H1 (cell line): ENCODE results near the gene RXRA. TPM values are rescaled to one million over a fixed set of nuclear protein-coding genes. Genes with fewer than 3 reads are reported as not detected.

Experiments used
- CTCF ChIA-PET: fragments of 300-600 bp; sonication (Branson Sonifier 250); formaldehyde crosslinking; loops from one replicate; lab custom pipeline; 2021; ENCODE audit not compliant: partially characterized antibody; lab: Charles Lee
- POLR2A ChIA-PET: fragments of 300-600 bp; sonication (Branson Sonifier 250); formaldehyde crosslinking; loops from one replicate; lab custom pipeline; 2021; ENCODE audit warnings: inconsistent platforms; ENCODE audit not compliant: partially characterized antibody; lab: Charles Lee
- DNase-seq, 2 experiments: peaks; one replicate each; pipeline versions ENCODE4 v3.0.0 to v3.0.0-alpha.2; 2010 to 2022; ENCODE audit warnings: low spot score in 2 of 2, low read depth in 1 of 2, mixed read lengths in 1 of 2
- FAIRE-seq: peaks from 2 replicates; lab custom pipeline; 2011; peaks lifted over from hg19 to GRCh38; lab: Jason Lieb, UNC
- H2AFZ ChIP-seq: 2 replicates; pipeline ENCODE4 v1.8.1; 2012; ENCODE audit warnings: low read length, inconsistent platforms
- H2AK5ac ChIP-seq: 2 replicates; pipeline ENCODE4 v1.6.1; 2013; ENCODE audit warnings: low read depth, low read length
- H2BK120ac ChIP-seq: replicated peaks from 2 replicates; pipeline ENCODE3; 2013; ENCODE audit warnings: low read depth, low read length, inconsistent platforms
- H2BK12ac ChIP-seq: 2 replicates; pipeline ENCODE4 v1.6.1; 2013; ENCODE audit warnings: low read depth, low read length
- H2BK15ac ChIP-seq: 2 replicates; pipeline ENCODE4 v1.6.1; 2013; ENCODE audit warnings: low read length
- H2BK20ac ChIP-seq: 2 replicates; pipeline ENCODE4 v1.6.1; 2013; ENCODE audit warnings: low read length
- H2BK5ac ChIP-seq: 2 replicates; pipeline ENCODE4 v1.6.1; 2013; ENCODE audit warnings: low read depth, low read length
- H3K14ac ChIP-seq: 2 replicates; pipeline ENCODE4 v1.6.1; 2013; ENCODE audit warnings: inconsistent platforms; ENCODE audit not compliant: insufficient read length
- H3K18ac ChIP-seq: 2 replicates; pipeline ENCODE4 v1.6.1; 2013; ENCODE audit warnings: low read length; ENCODE audit errors: extremely low read depth
- H3K23ac ChIP-seq: 2 replicates; pipeline ENCODE4 v1.6.1; 2013; ENCODE audit warnings: inconsistent platforms; ENCODE audit not compliant: insufficient read length
- H3K23me2 ChIP-seq: 2 replicates; pipeline ENCODE4 v1.6.1; 2013; ENCODE audit warnings: low read depth, low read length
- H3K27ac ChIP-seq: 2 replicates; pipeline ENCODE4 v1.6.1; 2011; ENCODE audit warnings: low read depth, low read length, inconsistent platforms
- H3K27me3 ChIP-seq, 4 experiments: replicated peaks in 1 of 4; 1 replicate in 1 of 4; 2 replicates in 3 of 4; pipeline versions ENCODE4 v1.6.1 to v1.8.1; 2011 to 2013; ENCODE audit warnings: low read length in 3 of 4, mild to moderate bottlenecking in 3 of 4, inconsistent platforms in 2 of 4, mixed read lengths in 2 of 4, moderate library complexity in 1 of 4; ENCODE audit not compliant: control insufficient read depth in 3 of 4, insufficient read depth in 3 of 4; ENCODE audit errors: extremely low read depth in 1 of 4
- H3K36me3 ChIP-seq, 4 experiments: 2 replicates each; pipeline versions ENCODE4 v1.6.1 to v1.8.1; 2011 to 2013; ENCODE audit warnings: mild to moderate bottlenecking in 4 of 4, low read length in 3 of 4, moderate library complexity in 2 of 4, control low read depth in 1 of 4, inconsistent platforms in 1 of 4; ENCODE audit not compliant: insufficient read depth in 4 of 4, control insufficient read depth in 2 of 4
- H3K4ac ChIP-seq: replicated peaks from 2 replicates; pipeline ENCODE3; 2013; ENCODE audit warnings: low read length, low read depth, mixed read lengths, inconsistent platforms; ENCODE audit not compliant: insufficient read length
- H3K4me1 ChIP-seq, 4 experiments: replicated peaks in 1 of 4; 1 replicate in 1 of 4; 2 replicates in 3 of 4; pipeline versions ENCODE4 v1.6.1 to v1.8.1; 2011 to 2013; ENCODE audit warnings: low read length in 3 of 4, inconsistent platforms in 2 of 4, mixed read lengths in 1 of 4; ENCODE audit not compliant: insufficient read depth in 4 of 4, control insufficient read depth in 3 of 4
- H3K4me2 ChIP-seq, 2 experiments: 2 replicates each; pipeline versions ENCODE4 v1.6.1 to v1.8.1; 2011 to 2013; ENCODE audit warnings: low read depth in 2 of 2, low read length in 2 of 2, control low read depth in 1 of 2, inconsistent platforms in 1 of 2, mild to moderate bottlenecking in 1 of 2; ENCODE audit not compliant: insufficient read depth in 1 of 2
- H3K4me3 ChIP-seq, 4 experiments: fragments of 200-600, 300-600 bp in 1 of 4; sonication (generic), shearing (Covaris generic), sonication (Bioruptor Twin) in 1 of 4; 2 replicates each; pipeline versions ENCODE4 v1.5.1 to v1.8.1; 2011 to 2016; ENCODE audit warnings: low read length in 4 of 4, low read depth in 3 of 4, control low read depth in 2 of 4, inconsistent platforms in 2 of 4, mild to moderate bottlenecking in 2 of 4, mixed read lengths in 1 of 4, moderate library complexity in 1 of 4; ENCODE audit not compliant: insufficient read depth in 2 of 4; ENCODE audit errors: extremely low read depth in 1 of 4
- H3K56ac ChIP-seq: replicated peaks from 2 replicates; pipeline ENCODE3; 2013; ENCODE audit warnings: low read depth, mild to moderate bottlenecking, mixed read lengths, low read length, inconsistent platforms; ENCODE audit not compliant: insufficient read length
- H3K79me1 ChIP-seq: 2 replicates; pipeline ENCODE4 v1.6.1; 2013; ENCODE audit warnings: low read depth, low read length, control low read depth
- H3K79me2 ChIP-seq, 2 experiments: 2 replicates each; pipeline versions ENCODE4 v1.6.1 to v1.8.1; 2012 to 2013; ENCODE audit warnings: low read length in 2 of 2, mild to moderate bottlenecking in 2 of 2, inconsistent platforms in 1 of 2; ENCODE audit not compliant: insufficient read depth in 2 of 2, control insufficient read depth in 1 of 2
- H3K9ac ChIP-seq, 4 experiments: replicated peaks in 1 of 4; 1 replicate in 1 of 4; 2 replicates in 3 of 4; pipeline versions ENCODE4 v1.6.1 to v1.8.1; 2011 to 2013; ENCODE audit warnings: low read depth in 3 of 4, low read length in 3 of 4, control low read depth in 2 of 4, mild to moderate bottlenecking in 2 of 4, moderate library complexity in 2 of 4, inconsistent platforms in 1 of 4; ENCODE audit errors: extremely low read depth in 1 of 4
- H3K9me3 ChIP-seq, 2 experiments: 2 replicates each; pipeline versions ENCODE4 v1.6.1 to v1.8.1; 2012 to 2013; ENCODE audit warnings: mild to moderate bottlenecking in 2 of 2, moderate library complexity in 2 of 2, control low read depth in 1 of 2, inconsistent platforms in 1 of 2, low read depth in 1 of 2, low read length in 1 of 2, mixed read lengths in 1 of 2; ENCODE audit not compliant: insufficient read depth in 2 of 2
- H4K20me1 ChIP-seq, 2 experiments: replicated peaks in 1 of 2; 2 replicates each; pipeline versions ENCODE3 to v1.8.1; 2011 to 2013; ENCODE audit warnings: inconsistent platforms in 2 of 2, low read length in 2 of 2, mild to moderate bottlenecking in 1 of 2; ENCODE audit not compliant: insufficient read depth in 2 of 2, control insufficient read depth in 1 of 2
- H4K5ac ChIP-seq: 2 replicates; pipeline ENCODE4 v1.6.1; 2013; ENCODE audit warnings: low read length, low read depth, mixed read lengths, inconsistent platforms; ENCODE audit not compliant: insufficient read length
- H4K8ac ChIP-seq: 2 replicates; pipeline ENCODE4 v1.8.0; 2013; ENCODE audit warnings: mild to moderate bottlenecking, moderate library complexity, low read length, inconsistent platforms; ENCODE audit not compliant: insufficient read depth; ENCODE audit errors: extremely low read depth
- H4K91ac ChIP-seq: replicated peaks from 2 replicates; pipeline ENCODE3; 2013; ENCODE audit warnings: low read length, mixed read lengths, inconsistent platforms; ENCODE audit not compliant: insufficient read length
- CBX8 ChIP-seq: fragments of 300-800, 300-1000 bp; sonication (generic); IDR thresholded peaks from 2 replicates; pipeline ENCODE4 v1.7.1; 2016; ENCODE audit warnings: low read depth, low read length, borderline replicate concordance
- KDM1A ChIP-seq: fragments of 200-600, 300-600 bp; sonication (generic); IDR thresholded peaks from 2 replicates; pipeline ENCODE4 v1.7.1; 2016; ENCODE audit warnings: mild to moderate bottlenecking, low read length, borderline replicate concordance
- SIRT6 ChIP-seq: IDR thresholded peaks from one replicate; pipeline ENCODE4 v1.7.1; 2012; ENCODE audit warnings: low read length, inconsistent platforms
- SP4 ChIP-seq: IDR thresholded peaks from 2 replicates; pipeline ENCODE4 v1.6.1; 2012; ENCODE audit warnings: low read length, inconsistent platforms
- TAF7 ChIP-seq: optimal IDR thresholded peaks from 2 replicates; pipeline ENCODE3; 2011; ENCODE audit warnings: low read depth, mild to moderate bottlenecking, inconsistent platforms, low read length, moderate library complexity, borderline replicate concordance
- WGBS, 2 experiments: shearing (Covaris generic) in 1 of 2; methylation state at CpG; one replicate each; pipeline versions ENCODE4 v1.1.6 to v1.1.7; 2013 to 2015; ENCODE audit warnings: low lambda C conversion rate in 2 of 2, mixed read lengths in 2 of 2, inconsistent platforms in 1 of 2, low coverage in 1 of 2, missing lambda C conversion rate in 1 of 2; ENCODE audit not compliant: insufficient replicate concordance in 2 of 2, insufficient coverage in 1 of 2, insufficient read length in 1 of 2; ENCODE audit errors: extremely low coverage in 1 of 2, missing lambda C conversion rate in 1 of 2; 5-methylcytosine and 5-hydroxymethylcytosine counted together
- polyA plus RNA-seq, 7 experiments: library from polyadenylated mRNA; depleted of rRNA in 3 of 7; stranded (reverse) in 5 of 7; unstranded in 2 of 7; fragments of >200 nt in 5 of 7; fragments of 200-250 nt in 2 of 7; gene quantifications; 1 replicate in 5 of 7; 2 replicates in 1 of 7; 4 replicates in 1 of 7; pipeline versions ENCODE4 v1.2.1 to v1.2.3, GENCODE V29; 2011 to 2013; ENCODE audit warnings: missing spikeins in 2 of 7, mixed read lengths in 2 of 7
- total RNA-seq: library from RNA; stranded (reverse); fragmentation: NEBNext Ultra II Directional; extraction: Animal tissue kit (Norgen Biotek cat#: 25700); gene quantifications from 2 replicates; pipeline ENCODE4 v1.2.1, GENCODE V29; 2021

RXRA gene
- total and polyA plus RNA-seq, 2 of the 8 experiments (the other 6 are each of a cell fraction or from before 2014, with no cell fraction given) = 9.8 to 29.4 TPM

DNA sequence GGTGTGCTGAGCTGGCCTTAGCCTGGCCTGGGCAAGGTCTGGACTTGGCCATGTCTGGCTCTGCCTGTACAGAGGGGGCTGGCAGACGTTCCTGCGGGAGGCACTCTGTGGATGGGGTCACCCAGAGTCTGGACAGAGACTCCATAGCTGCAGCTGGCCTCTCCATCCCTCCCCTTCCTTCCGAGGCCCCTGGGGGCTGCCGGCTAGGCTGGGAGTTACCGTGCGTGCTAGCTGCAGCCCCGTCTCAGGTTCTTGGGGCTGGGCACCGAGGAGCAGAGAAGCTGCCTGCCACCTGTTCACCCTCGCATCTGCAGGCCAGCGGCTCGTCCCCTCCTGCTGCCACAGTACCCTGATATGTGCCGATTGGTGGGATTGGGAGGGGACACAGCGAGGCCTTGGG lies 63.4 kb downstream of the RXRA start:
- no peak overlapping the region for H2AFZ ChIP-seq
- peaks cover 3% of the 10 kb centered on the region; the same call in 1 of the 2 replicates for H3K23me2 ChIP-seq
- ChIA-PET POLR2A (no interaction called here), CTCF (interaction anchor here (1.0 to 5.4 kb wide), 5 partner anchors 9 to 172 kb away, joined by 3 to 24 read pairs (median 5); no protein-coding TSS in a partner anchor)
- H2BK5ac ChIP-seq = 0 out of 2 replicates have a peak overlapping the region, but pooled peaks have one; percentile 39
- H3K4me3 ChIP-seq = no peak overlapping the region
- H3K14ac ChIP-seq = no peak overlapping the region
- H3K23ac ChIP-seq = no peak overlapping the region
- WGBS, 2 experiments = 90% methylated on average over 12 of the region's 13 CpGs; no CpG with 5 or more reads in 1 of the 2 experiments
- no peak overlapping the region for H4K5ac ChIP-seq
- H2AK5ac ChIP-seq = no peak overlapping the region
- H3K9me3 ChIP-seq = no peaks in the 10 kb centered on the region
- H3K18ac ChIP-seq = no peak overlapping the region
- H3K56ac ChIP-seq = no peak overlapping the region
- H3K36me3 ChIP-seq = no peaks in the 10 kb centered on the region
- peak overlapping the region; percentile 46; the same call in 1 of the 2 replicates for H4K8ac ChIP-seq
- no peak overlapping the region for H2BK20ac ChIP-seq
- H2BK120ac ChIP-seq = no peak overlapping the region
- H3K9ac ChIP-seq = no peak overlapping the region
- no peak overlapping the region for H2BK12ac ChIP-seq
- H3K4me2 ChIP-seq = no peak overlapping the region
- H4K91ac ChIP-seq = peak overlapping the region; percentile 40
- no peak overlapping the region for H3K27ac ChIP-seq
- no peak for FAIRE-seq
- H3K4me1 ChIP-seq = no peaks in the 10 kb centered on the region; a peak in 1 of 7 replicates
- DNase-seq = no peak
- H3K79me1 ChIP-seq = peaks cover 30% of the 10 kb centered on the region
- H2BK15ac ChIP-seq = no peak overlapping the region
- peaks cover 0 to 41% of the 10 kb centered on the region in 2 experiments; a peak in 2 of 4 replicates for H3K79me2 ChIP-seq
- no peak overlapping the region for H3K4ac ChIP-seq
- peaks cover 6 to 9% of the 10 kb centered on the region in 2 experiments for H4K20me1 ChIP-seq
- no peaks in the 10 kb centered on the region for H3K27me3 ChIP-seq
- TF ChIP-seq KDM1A = no peak
- no peak for TF ChIP-seq CBX8
- no peak for TF ChIP-seq TAF7
- no peak for TF ChIP-seq SP4
- no peak for TF ChIP-seq SIRT6
